Astrocyte of the spinal cord (primary cell): ENCODE data around the gene FBLN2.

ENCODE experiments used
- DNase-seq: peaks from one replicate; pipeline ENCODE4 v3.0.0; 2011; ENCODE audit warnings: low read depth, low spot score
- H3K4me3 ChIP-seq: 2 replicates; pipeline ENCODE4 v1.5.1; 2011; ENCODE audit warnings: low read depth, mild to moderate bottlenecking, low read length, moderate library complexity
- in situ Hi-C: cut with HindIII; loops from 2 replicates; pipeline ENCODE4 v1.10.0; 2017; ENCODE audit warnings: low sequenced_read_pairs
- TF ChIP-seq, protein P1 (sequence below): IDR thresholded peaks from 2 replicates; pipeline ENCODE4 v1.5.1; 2012; ENCODE audit warnings: low read depth, mild to moderate bottlenecking, low read length, inconsistent platforms

Gene FBLN2

DNA sequence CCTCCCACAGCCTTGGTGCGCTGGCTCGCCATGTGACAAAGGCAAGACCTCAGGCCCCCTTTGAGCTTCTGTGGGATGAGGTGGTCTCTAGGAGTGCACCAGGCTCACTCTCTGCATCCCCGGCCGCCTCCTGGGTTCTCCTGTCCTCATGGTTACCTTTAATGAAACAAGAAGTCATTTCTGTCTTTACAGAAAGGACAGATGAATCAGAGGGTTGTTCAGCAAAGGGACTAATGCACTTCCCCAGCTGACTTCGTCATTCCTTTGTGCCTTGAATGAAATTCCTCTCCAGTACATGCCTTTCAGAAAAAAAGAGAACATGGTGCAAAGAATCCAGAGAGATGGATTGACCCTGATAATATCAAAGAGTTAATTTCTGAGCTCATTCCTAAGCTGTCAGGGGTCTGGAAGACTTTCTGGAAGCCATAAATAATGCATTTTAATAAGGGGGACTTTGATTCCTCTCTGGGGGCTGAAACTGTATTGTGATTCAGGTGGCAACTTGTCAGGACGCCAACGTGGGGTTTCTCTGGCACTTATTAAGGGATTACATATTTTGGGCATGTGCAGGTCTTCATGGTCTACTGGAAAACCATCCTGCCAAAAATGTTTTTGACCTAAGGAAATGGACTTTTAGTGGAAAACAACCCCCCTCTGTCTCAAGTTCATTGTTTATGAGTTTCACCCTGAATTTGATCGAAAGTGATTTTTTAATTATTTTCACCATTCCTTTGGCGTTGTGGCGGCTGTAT lies 122.7 kb downstream of the FBLN2 start:
- no peak overlapping the region for H3K4me3 ChIP-seq
- in situ Hi-C loops, result no loop called here
- TF ChIP-seq, protein P1, sequence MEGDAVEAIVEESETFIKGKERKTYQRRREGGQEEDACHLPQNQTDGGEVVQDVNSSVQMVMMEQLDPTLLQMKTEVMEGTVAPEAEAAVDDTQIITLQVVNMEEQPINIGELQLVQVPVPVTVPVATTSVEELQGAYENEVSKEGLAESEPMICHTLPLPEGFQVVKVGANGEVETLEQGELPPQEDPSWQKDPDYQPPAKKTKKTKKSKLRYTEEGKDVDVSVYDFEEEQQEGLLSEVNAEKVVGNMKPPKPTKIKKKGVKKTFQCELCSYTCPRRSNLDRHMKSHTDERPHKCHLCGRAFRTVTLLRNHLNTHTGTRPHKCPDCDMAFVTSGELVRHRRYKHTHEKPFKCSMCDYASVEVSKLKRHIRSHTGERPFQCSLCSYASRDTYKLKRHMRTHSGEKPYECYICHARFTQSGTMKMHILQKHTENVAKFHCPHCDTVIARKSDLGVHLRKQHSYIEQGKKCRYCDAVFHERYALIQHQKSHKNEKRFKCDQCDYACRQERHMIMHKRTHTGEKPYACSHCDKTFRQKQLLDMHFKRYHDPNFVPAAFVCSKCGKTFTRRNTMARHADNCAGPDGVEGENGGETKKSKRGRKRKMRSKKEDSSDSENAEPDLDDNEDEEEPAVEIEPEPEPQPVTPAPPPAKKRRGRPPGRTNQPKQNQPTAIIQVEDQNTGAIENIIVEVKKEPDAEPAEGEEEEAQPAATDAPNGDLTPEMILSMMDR, result no peak
- no peak for DNase-seq

DNA sequence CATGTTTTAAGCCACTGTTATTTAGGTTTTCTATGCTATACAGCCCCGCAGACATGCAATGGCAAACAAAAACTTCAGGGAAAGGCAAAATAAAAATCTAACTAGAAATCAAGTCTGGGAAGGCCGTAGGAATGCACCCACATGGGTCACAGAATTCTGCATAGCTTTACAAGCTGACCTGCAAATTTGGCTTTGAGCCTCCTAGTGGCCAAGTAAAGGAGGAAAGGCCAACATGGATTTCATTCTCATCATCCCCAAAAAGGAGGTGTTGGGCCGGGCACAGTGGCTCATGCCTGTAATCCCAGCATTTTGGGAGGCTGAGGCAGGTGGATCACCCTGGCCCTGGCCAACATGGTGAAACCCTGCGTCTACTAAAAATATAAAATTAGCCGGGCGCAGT lies 124.3 kb downstream of the FBLN2 start:
- H3K4me3 ChIP-seq, result no peak overlapping the region
- in situ Hi-C loops, result no loop called here
- DNase-seq, result no peak
- TF ChIP-seq, protein P1, result peak; percentile 36

DNA sequence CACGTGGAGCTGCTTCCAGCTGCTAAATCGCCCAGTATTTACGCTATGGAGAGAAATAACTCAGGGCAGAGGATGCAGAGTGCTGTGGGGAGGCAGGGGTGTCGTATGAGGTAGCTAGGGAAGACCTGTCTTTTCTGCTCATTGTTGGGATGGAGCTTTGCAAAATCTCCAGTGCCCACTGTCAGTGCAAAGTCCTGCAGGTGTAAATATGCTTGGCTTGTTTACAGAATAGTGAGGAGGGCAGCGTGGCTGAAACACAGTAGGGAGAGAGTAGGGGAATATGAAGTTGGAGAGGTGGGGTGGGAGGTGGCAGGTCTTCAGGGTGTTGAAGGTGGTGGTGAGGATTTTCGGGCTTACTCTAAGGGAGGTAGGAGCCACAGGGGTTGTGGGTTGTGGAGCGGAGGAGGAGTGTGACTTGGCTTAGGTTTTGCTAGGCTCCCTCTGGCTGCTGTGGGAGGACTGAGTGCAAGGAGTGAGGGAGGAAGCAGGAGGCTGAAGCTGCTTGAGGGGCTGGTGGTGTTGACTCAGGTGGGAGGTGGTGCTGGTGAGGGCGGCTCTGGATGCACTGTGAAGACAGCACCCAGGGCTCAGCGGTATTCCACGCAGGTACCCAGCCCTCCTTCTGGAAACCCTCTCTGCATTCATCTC lies 125.7 kb downstream of the FBLN2 start:
- in situ Hi-C loops, result no loop called here
- TF ChIP-seq, protein P1, result no peak
- DNase-seq, result no peak
- H3K4me3 ChIP-seq, result no peak overlapping the region

DNA sequence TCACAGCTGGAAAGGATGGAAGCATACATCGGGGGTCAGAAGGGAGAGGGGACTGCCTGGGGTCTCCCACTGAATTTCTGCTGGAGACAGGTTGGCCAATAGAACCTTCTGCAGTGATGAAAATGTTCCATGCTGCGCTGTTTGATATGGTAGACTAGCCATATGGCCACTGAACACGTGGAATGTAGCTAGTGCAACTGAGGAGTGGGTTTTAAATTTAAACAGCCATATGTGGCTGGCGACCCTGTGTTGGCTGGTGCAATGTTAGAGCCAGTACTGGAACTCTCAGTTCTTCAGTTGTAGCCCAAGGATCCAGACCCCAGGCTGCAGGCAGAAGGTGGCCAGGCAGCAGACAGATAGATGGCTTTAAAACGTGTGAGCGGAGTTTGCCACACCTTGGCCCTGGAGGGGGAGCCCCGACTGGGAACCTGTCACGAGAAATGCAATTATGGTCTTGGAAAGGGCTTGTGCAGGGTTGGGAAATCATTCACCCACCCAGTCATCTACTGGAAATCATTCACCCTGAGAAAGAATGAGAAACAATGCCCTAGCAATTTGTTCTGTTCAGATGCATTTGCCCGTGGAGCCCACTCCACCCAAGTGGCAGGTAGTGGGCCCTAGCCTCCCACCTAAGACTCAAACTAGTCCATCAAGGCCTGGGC lies 127.6 kb downstream of the FBLN2 start:
- no peak overlapping the region for H3K4me3 ChIP-seq
- DNase-seq, result no peak
- in situ Hi-C loops, result no loop called here
- TF ChIP-seq, protein P1, result no peak

DNA sequence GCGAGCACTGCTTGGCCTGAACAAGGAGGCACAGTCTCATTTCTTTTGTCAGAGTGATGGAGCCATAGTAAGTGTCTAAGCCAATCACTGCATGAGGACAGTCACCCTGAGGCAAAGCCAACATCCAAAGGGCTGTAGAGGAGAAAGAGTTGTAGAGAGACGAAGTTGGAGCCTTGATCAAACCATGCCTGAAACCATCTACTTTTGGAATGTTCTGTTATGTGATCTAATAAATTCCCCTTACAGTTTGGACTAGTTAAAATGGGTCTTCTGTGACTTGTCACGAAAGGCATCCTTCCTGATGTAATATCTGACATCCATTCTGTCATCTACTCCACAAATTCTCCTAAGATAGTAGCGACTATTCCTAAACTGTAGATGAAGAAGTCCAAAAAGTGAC lies 128.3 kb downstream of the FBLN2 start:
- TF ChIP-seq, protein P1, result no peak
- H3K4me3 ChIP-seq, result no peak overlapping the region
- no peak for DNase-seq
- in situ Hi-C loops, result no loop called here

DNA sequence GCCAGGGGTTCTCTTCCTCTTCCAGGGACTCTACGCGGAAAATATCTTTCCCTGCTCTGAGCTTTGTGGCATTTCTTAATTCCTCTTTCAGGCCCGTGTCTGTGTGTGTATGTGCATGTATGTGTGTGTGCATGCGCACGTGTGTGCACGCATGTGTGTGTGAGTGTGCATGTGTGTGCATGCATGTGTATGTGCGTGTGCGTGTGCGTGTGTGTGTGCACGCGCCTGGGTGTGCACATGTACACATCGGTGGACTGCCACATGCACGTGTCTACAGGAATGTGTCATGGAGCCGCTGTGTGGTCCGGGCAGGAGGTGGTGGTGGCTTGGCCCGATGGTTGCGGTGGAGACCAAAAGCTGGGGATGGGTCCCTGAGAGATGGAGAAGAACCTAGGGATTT lies 133.0 kb downstream of the FBLN2 start:
- TF ChIP-seq, protein P1, result no peak
- H3K4me3 ChIP-seq, result no peak overlapping the region
- in situ Hi-C loops, result no loop called here
- DNase-seq, result no peak
